Astrocyte (in vitro differentiated cells and primary cell): ENCODE results near the gene CACNA1C. TPM values are rescaled to one million over a fixed set of nuclear protein-coding genes. Genes with fewer than 3 reads are reported as not detected.
A peak's percentile ranks its signal among the peaks of the same experiment; 100 is the strongest.

Source experiments
- DNase-seq: peaks from one replicate; pipeline ENCODE4 v3.0.0-alpha.2; 2010; ENCODE audit warnings: low read depth
- FAIRE-seq: peaks from 2 replicates; lab custom pipeline; 2011; peaks lifted over from hg19 to GRCh38; lab: Jason Lieb, UNC
- H2AFZ ChIP-seq: 2 replicates; pipeline ENCODE4 v1.6.0; 2012; ENCODE audit warnings: low read depth, low read length, inconsistent platforms
- H3K27ac ChIP-seq: 2 replicates; pipeline ENCODE4 v1.5.1; 2011; ENCODE audit warnings: low read depth, low read length, inconsistent platforms
- H3K27me3 ChIP-seq: 2 replicates; pipeline ENCODE4 v1.6.0; 2011; ENCODE audit warnings: low read length, inconsistent platforms; ENCODE audit not compliant: insufficient read depth
- H3K36me3 ChIP-seq: 2 replicates; pipeline ENCODE4 v1.5.1; 2011; ENCODE audit warnings: low read length, inconsistent platforms; ENCODE audit not compliant: insufficient read depth
- H3K4me1 ChIP-seq: 2 replicates; pipeline ENCODE4 v1.5.1; 2011; ENCODE audit warnings: low read length, inconsistent platforms; ENCODE audit not compliant: insufficient read depth
- H3K4me2 ChIP-seq: 2 replicates; pipeline ENCODE4 v1.6.0; 2012; ENCODE audit warnings: low read length, inconsistent platforms
- H3K4me3 ChIP-seq: 2 replicates; pipeline ENCODE4 v1.5.1; 2011; ENCODE audit warnings: low read depth, mild to moderate bottlenecking, low read length, inconsistent platforms; ENCODE audit not compliant: insufficient read depth
- H3K79me2 ChIP-seq: 2 replicates; pipeline ENCODE4 v1.6.0; 2012; ENCODE audit warnings: mild to moderate bottlenecking, low read length, inconsistent platforms; ENCODE audit not compliant: insufficient read depth
- H3K9ac ChIP-seq: 2 replicates; pipeline ENCODE4 v1.6.0; 2012; ENCODE audit warnings: mild to moderate bottlenecking, low read length, inconsistent platforms
- H3K9me3 ChIP-seq: 2 replicates; pipeline ENCODE4 v1.5.1; 2012; ENCODE audit warnings: low read depth, mild to moderate bottlenecking, low read length, inconsistent platforms; ENCODE audit not compliant: insufficient read depth
- H4K20me1 ChIP-seq: 2 replicates; pipeline ENCODE4 v1.6.0; 2012; ENCODE audit warnings: low read length, inconsistent platforms; ENCODE audit not compliant: insufficient read depth
- H3K27ac Mint-ChIP-seq: one replicate; pipeline ENCODE4 v1.8.0; 2021; ENCODE audit warnings: mild to moderate bottlenecking, mixed read lengths; ENCODE audit not compliant: unreplicated experiment
- H3K27me3 Mint-ChIP-seq: one replicate; pipeline ENCODE4 v1.8.0; 2021; ENCODE audit warnings: low read depth, mixed read lengths; ENCODE audit not compliant: unreplicated experiment
- H3K36me3 Mint-ChIP-seq: one replicate; pipeline ENCODE4 v1.8.0; 2021; ENCODE audit warnings: low read depth, mixed read lengths; ENCODE audit not compliant: unreplicated experiment
- H3K4me1 Mint-ChIP-seq: one replicate; pipeline ENCODE4 v1.8.0; 2021; ENCODE audit warnings: low read depth, mixed read lengths; ENCODE audit not compliant: unreplicated experiment
- H3K4me3 Mint-ChIP-seq: one replicate; pipeline ENCODE4 v1.8.0; 2021; ENCODE audit warnings: mild to moderate bottlenecking, moderate library complexity, mixed read lengths; ENCODE audit not compliant: unreplicated experiment
- H3K9me3 Mint-ChIP-seq: one replicate; pipeline ENCODE4 v1.8.0; 2021; ENCODE audit warnings: mild to moderate bottlenecking, mixed read lengths; ENCODE audit not compliant: unreplicated experiment
- CTCF ChIP-seq: IDR thresholded peaks from 2 replicates; pipeline ENCODE4 v1.5.1; 2011; ENCODE audit warnings: low read depth, mild to moderate bottlenecking, inconsistent platforms, low read length, moderate library complexity; ENCODE audit not compliant: insufficient read depth
- EZH2 ChIP-seq: IDR thresholded peaks from 2 replicates; pipeline ENCODE4 v1.6.1; 2012; ENCODE audit warnings: mild to moderate bottlenecking, low read length, inconsistent platforms; ENCODE audit not compliant: insufficient read depth
- total RNA-seq: library from RNA; stranded (reverse); gene quantifications from 2 replicates; pipeline ENCODE4 v1.2.1, GENCODE V29; 2021

Gene CACNA1C
- total RNA-seq, 1 donor from 2014 or later, result 2.1 TPM

GRCh38 chr12:2334689-2335088, 281.9 kb downstream of the CACNA1C start:
- no peaks in the 10 kb centered on the region for H3K36me3 Mint-ChIP-seq
- Histone ChIP-seq H3K4me1 (peaks cover 49% of the 10 kb centered on the region), H3K36me3 (no peaks in the 10 kb centered on the region), H3K27me3 (no peaks in the 10 kb centered on the region), H3K9ac (no peak overlapping the region), H3K9me3 (no peaks in the 10 kb centered on the region), H3K79me2 (no peaks in the 10 kb centered on the region), H3K4me2 (no peak overlapping the region), H3K4me3 (no peak overlapping the region), H2AFZ (no peak overlapping the region), H4K20me1 (no peaks in the 10 kb centered on the region), H3K27ac (no peak overlapping the region)
- no peak overlapping the region for H3K4me3 Mint-ChIP-seq
- no peak for FAIRE-seq
- DNase-seq, result no peak
- TF ChIP-seq CTCF, result no peak
- no peak for TF ChIP-seq EZH2
- no peaks in the 10 kb centered on the region for H3K27me3 Mint-ChIP-seq
- peaks cover 50% of the 10 kb centered on the region for H3K4me1 Mint-ChIP-seq
- no peak overlapping the region for H3K27ac Mint-ChIP-seq
- no peaks in the 10 kb centered on the region for H3K9me3 Mint-ChIP-seq

DNA sequence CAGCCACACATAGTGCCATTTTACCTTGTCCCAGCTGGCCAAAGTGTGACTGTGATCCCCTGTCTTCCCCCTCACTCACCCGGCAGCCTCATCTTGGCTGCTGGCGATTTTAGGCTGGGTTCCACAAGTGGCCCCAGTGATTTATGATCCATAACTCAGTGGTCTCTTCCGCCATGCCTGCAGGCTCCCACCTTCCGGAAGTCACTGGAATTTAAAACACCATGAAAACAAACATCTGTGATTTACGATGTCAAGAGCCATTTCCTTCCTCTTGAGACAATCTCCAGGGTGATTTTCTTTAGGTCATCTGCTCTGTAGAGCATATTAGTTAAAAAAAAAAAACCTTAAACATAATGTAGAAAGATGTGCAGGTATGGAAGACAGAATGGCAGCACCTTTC, 282.3 kb downstream of the CACNA1C start:
- H3K27me3 ChIP-seq, result no peaks in the 10 kb centered on the region
- no peak overlapping the region for H3K4me3 Mint-ChIP-seq

More for the DNA sequence above, 282.3 kb downstream of the CACNA1C start:
- Histone ChIP-seq H3K9me3 (no peaks in the 10 kb centered on the region), H2AFZ (no peak overlapping the region), H3K27ac (peak overlapping the region; percentile 95), H3K4me3 (no peak overlapping the region), H3K79me2 (no peaks in the 10 kb centered on the region), H3K9ac (no peak overlapping the region), H4K20me1 (no peaks in the 10 kb centered on the region), H3K4me2 (no peak overlapping the region), H3K36me3 (no peaks in the 10 kb centered on the region), H3K4me1 (peaks cover 49% of the 10 kb centered on the region)
- Mint-ChIP-seq H3K9me3 (no peaks in the 10 kb centered on the region), H3K27ac (peak overlapping the region; percentile 72), H3K4me1 (peaks cover 50% of the 10 kb centered on the region), H3K36me3 (no peaks in the 10 kb centered on the region), H3K27me3 (no peaks in the 10 kb centered on the region)
- TF ChIP-seq CTCF (no peak), EZH2 (no peak)
- DNase-seq, result no peak
- no peak for FAIRE-seq
